Lung (tissue), 12 donors: Measurements from ENCODE around the gene CDH13. TPM values are rescaled to one million over a fixed set of nuclear protein-coding genes. Genes with fewer than 3 reads are reported as not detected.

Experiments
- ATAC-seq: fragments of 200-7000 bp; cut with Tn5 transposase; one replicate; pipeline ENCODE4 v1.9.1; 2020; ENCODE audit warnings: moderate number of reproducible peaks; ENCODE audit not compliant: insufficient read depth, low FRiP score
- DNase-seq, 3 donors: peaks; one replicate each; pipeline ENCODE4 v3.0.0-alpha.2; 2013 to 2017
- H3K27ac ChIP-seq, 2 donors: one replicate each; pipeline ENCODE4 v1.5.1; 2013; ENCODE audit warnings: mild to moderate bottlenecking in 2 of 2, moderate library complexity in 2 of 2, control low read depth in 1 of 2, inconsistent platforms in 1 of 2, low read depth in 1 of 2, low read length in 1 of 2
- H3K27me3 ChIP-seq, 3 donors: one replicate each; pipeline ENCODE4 v1.5.1; 2013; ENCODE audit warnings: low read length in 2 of 3; ENCODE audit not compliant: control insufficient read depth in 3 of 3, insufficient read depth in 3 of 3
- H3K36me3 ChIP-seq, 4 donors: one replicate each; pipeline ENCODE4 v1.5.1; 2013; ENCODE audit warnings: low read length in 4 of 4, mild to moderate bottlenecking in 1 of 4, moderate library complexity in 1 of 4; ENCODE audit not compliant: control insufficient read depth in 4 of 4, insufficient read depth in 4 of 4
- H3K4me1 ChIP-seq, 5 donors: one replicate each; pipeline ENCODE4 v1.5.1; 2013; ENCODE audit warnings: low read length in 5 of 5, mild to moderate bottlenecking in 2 of 5, moderate library complexity in 1 of 5; ENCODE audit not compliant: control insufficient read depth in 5 of 5, insufficient read depth in 5 of 5
- H3K4me3 ChIP-seq: one replicate; pipeline ENCODE4 v1.5.1; 2013; ENCODE audit warnings: mild to moderate bottlenecking, control low read depth, moderate library complexity
- H3K9ac ChIP-seq, 2 donors: one replicate each; pipeline ENCODE4 v1.5.1; 2013; ENCODE audit warnings: low read length in 2 of 2, control low read depth in 1 of 2; ENCODE audit not compliant: insufficient read depth in 1 of 2
- H3K9me3 ChIP-seq, 4 donors: one replicate each; pipeline ENCODE4 v1.5.1; 2013; ENCODE audit warnings: low read length in 3 of 4, mild to moderate bottlenecking in 1 of 4, moderate library complexity in 1 of 4; ENCODE audit not compliant: control insufficient read depth in 4 of 4, insufficient read depth in 3 of 4
- CTCF ChIP-seq: IDR thresholded peaks from 2 replicates; pipeline ENCODE4 v1.5.1; 2012; ENCODE audit warnings: mild to moderate bottlenecking; ENCODE audit errors: control extremely low read depth, extremely low read depth
- WGBS, 2 donors: extraction: QIAGEN DNeasy Blood & Tissue Kit; methylation state at CpG; one replicate each; pipeline ENCODE4 v1.1.7; 2013; 5-methylcytosine and 5-hydroxymethylcytosine counted together
- polyA plus RNA-seq, 2 donors: library from polyadenylated mRNA; stranded (reverse); fragments of 200-250 nt; gene quantifications; one replicate each; pipeline ENCODE4 v1.2.1, GENCODE V29; 2013
- total RNA-seq, 2 donors: library from RNA; depleted of rRNA in 1 of 2; stranded (reverse); fragments of >200 nt in 1 of 2; gene quantifications; one replicate each; pipeline ENCODE4 v1.2.1, GENCODE V29; 2014 to 2021
- donor health status: control.
- donor health status: control.
- donor health status: Bipolar disorder and iron deficiency.
- donor health status: healthy.
- donor health status: DM: yes; HTN: yes; CAD: no.

CDH13 gene
- total and polyA plus RNA-seq, 4 donors, result 2.1 to 12.3 (median 7.3) TPM

GRCh38 chr16:83402160-83402814, 775.5 kb downstream of the CDH13 start:
- H3K9me3 ChIP-seq, result no peaks in the 10 kb centered on the region
- H3K27ac ChIP-seq, result no peak overlapping the region
- DNase-seq (no peak), ATAC-seq (no peak)
- H3K36me3 ChIP-seq, result no peaks in the 10 kb centered on the region
- peaks cover 0 to 3% (median 0%) of the 10 kb centered on the region in 3 donors for H3K27me3 ChIP-seq
- peaks cover 0 to 4% (median 0%) of the 10 kb centered on the region in 5 donors for H3K4me1 ChIP-seq
- no peak for TF ChIP-seq CTCF
- WGBS, 2 donors, result 87 to 88% methylated on average over 6 of the region's 6 CpGs
- no peak overlapping the region for H3K9ac ChIP-seq
- no peak overlapping the region for H3K4me3 ChIP-seq

GRCh38 chr16:83402967-83403366, 776.2 kb downstream of the CDH13 start:
- no peak overlapping the region for H3K9ac ChIP-seq
- WGBS, 2 donors, result 46 to 62% methylated on average over 4 of the region's 4 CpGs
- ATAC-seq, result no peak

GRCh38 chr16:83403761-83404160, 777.0 kb downstream of the CDH13 start:
- 79 to 89% methylated on average over 2 of the region's 2 CpGs for WGBS, 2 donors

More at GRCh38 chr16:83402967-83403366, 776.2 kb downstream of the CDH13 start:
- peaks cover 0 to 3% (median 0%) of the 10 kb centered on the region in 3 donors for H3K27me3 ChIP-seq
- no peak for DNase-seq
- no peaks in the 10 kb centered on the region for H3K36me3 ChIP-seq
- no peak overlapping the region for H3K4me3 ChIP-seq
- no peaks in the 10 kb centered on the region for H3K9me3 ChIP-seq
- TF ChIP-seq CTCF, result no peak
- H3K27ac ChIP-seq, result no peak overlapping the region
- peaks cover 0 to 4% (median 0%) of the 10 kb centered on the region in 5 donors for H3K4me1 ChIP-seq

More at GRCh38 chr16:83403761-83404160, 777.0 kb downstream of the CDH13 start:
- Histone ChIP-seq H3K9me3 (no peaks in the 10 kb centered on the region), H3K9ac (no peak overlapping the region), H3K27ac (no peak overlapping the region), H3K4me1 (peaks cover 0 to 4% (median 0%) of the 10 kb centered on the region in 5 donors), H3K4me3 (no peak overlapping the region), H3K27me3 (no peaks in the 10 kb centered on the region), H3K36me3 (no peaks in the 10 kb centered on the region)
- ATAC-seq (no peak), DNase-seq (no peak)
- no peak for TF ChIP-seq CTCF
